ENCODE measurements around the gene THBS3. TPM values are rescaled to one million over a fixed set of nuclear protein-coding genes. Genes with fewer than 3 reads are reported as not detected.

The THBS3 gene
- total and polyA plus RNA-seq, 8 donors: 30.6 to 51.0 (median 42.8) TPM

DNA sequence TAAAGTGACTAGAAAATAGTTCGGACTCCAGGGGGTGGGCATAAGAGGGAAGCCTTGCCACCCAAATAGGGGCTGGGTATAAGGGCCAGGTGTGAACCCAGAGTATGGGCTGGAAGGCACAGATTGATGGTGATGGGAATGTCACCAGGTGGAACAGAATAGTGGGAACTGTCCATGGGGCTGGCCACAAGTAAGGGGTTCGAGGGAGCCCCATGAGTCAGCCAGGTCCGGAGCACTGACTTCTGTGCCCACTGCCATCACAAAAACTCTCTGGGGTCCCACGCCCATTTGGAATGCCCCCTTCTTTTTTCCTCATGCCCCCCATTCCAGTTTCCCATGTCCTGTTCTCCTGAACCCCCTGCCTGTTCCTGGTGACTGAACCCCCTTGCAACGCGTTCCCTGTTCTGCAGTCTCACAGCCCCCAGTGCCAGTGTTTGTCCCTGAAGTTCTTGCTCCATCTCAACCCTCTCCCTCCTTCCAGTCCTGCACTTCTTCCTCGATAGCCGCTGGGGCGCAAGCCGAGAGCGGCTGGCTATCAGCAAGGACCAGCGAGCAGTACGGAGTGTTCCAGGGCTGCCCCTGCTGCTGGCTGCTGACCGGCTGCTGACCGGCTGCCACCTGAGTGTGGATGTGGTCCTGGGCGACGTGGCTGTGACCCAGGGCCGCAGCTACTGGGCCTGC, 26.2 kb downstream of the THBS3 start:
- intact Hi-C loops (cut with DNase I): no loop called here
- no peaks in the 10 kb centered on the region for H3K27me3 ChIP-seq
- no peak overlapping the region for H3K27ac ChIP-seq
- H3K4me1 ChIP-seq: peaks cover 5 to 38% of the 10 kb centered on the region in 2 donors
- no peaks in the 10 kb centered on the region for H3K36me3 ChIP-seq
- no peak for ATAC-seq
- peak in 2 of 4 donors; percentile 15 to 80 for DNase-seq
- H3K4me3 ChIP-seq: no peak overlapping the region
- H3K9me3 ChIP-seq: no peaks in the 10 kb centered on the region
- TF ChIP-seq, protein P1, sequence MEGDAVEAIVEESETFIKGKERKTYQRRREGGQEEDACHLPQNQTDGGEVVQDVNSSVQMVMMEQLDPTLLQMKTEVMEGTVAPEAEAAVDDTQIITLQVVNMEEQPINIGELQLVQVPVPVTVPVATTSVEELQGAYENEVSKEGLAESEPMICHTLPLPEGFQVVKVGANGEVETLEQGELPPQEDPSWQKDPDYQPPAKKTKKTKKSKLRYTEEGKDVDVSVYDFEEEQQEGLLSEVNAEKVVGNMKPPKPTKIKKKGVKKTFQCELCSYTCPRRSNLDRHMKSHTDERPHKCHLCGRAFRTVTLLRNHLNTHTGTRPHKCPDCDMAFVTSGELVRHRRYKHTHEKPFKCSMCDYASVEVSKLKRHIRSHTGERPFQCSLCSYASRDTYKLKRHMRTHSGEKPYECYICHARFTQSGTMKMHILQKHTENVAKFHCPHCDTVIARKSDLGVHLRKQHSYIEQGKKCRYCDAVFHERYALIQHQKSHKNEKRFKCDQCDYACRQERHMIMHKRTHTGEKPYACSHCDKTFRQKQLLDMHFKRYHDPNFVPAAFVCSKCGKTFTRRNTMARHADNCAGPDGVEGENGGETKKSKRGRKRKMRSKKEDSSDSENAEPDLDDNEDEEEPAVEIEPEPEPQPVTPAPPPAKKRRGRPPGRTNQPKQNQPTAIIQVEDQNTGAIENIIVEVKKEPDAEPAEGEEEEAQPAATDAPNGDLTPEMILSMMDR (IDR thresholded peaks at IDR 0.05): no peak

DNA sequence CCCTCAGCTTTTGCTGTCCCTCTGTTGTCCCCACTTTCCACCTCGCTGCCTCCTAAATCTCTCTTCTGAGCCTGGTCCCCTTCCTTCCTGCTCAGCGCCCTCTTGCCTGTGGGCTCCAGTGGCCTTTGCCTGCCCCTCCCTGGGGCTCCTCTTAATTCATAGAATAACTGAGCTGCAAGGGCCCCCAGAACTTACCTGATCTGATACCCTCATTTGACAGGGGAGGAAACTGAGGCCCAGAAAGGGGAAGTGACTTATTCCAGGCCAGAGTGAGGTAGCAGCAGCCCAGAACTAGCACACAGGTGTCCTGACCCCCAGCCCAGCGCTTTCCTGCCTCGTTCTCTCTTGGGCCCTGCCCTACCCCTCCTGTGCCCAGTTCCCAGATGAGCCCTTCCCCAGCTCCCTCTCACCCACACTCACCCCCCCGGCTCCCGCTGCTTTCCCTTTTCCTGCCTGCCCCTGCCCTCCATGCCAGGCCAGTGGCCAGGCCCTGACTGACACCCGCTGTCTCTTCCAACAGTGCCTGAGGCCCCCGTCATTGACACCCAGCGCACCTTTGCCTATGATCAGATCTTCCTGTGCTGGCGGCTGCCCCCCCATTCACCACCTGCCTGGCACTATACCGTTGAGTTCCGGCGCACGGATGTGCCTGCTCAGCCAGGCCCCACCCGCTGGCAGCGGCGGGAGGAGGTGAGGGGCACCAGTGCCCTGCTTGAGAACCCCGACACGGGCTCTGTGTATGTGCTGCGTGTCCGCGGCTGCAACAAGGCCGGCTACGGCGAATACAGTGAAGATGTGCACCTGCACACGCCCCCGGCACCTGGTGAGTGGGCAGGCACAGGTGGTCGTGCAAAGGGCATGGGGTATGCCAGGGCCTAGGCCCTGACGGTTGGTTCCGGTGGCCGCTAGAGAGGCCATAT, 28.3 kb downstream of the THBS3 start:
- ATAC-seq: no peak
- no peak for DNase-seq
- H3K27me3 ChIP-seq: peaks cover 0 to 12% of the 10 kb centered on the region in 2 donors
- H3K27ac ChIP-seq: no peak overlapping the region
- intact Hi-C loops (cut with DNase I): no loop called here
- TF ChIP-seq, protein P1 (IDR thresholded peaks at IDR 0.05): no peak
- H3K9me3 ChIP-seq: no peaks in the 10 kb centered on the region
- H3K36me3 ChIP-seq: no peaks in the 10 kb centered on the region
- H3K4me1 ChIP-seq: peaks cover 5 to 37% of the 10 kb centered on the region in 2 donors
- no peak overlapping the region for H3K4me3 ChIP-seq

DNA sequence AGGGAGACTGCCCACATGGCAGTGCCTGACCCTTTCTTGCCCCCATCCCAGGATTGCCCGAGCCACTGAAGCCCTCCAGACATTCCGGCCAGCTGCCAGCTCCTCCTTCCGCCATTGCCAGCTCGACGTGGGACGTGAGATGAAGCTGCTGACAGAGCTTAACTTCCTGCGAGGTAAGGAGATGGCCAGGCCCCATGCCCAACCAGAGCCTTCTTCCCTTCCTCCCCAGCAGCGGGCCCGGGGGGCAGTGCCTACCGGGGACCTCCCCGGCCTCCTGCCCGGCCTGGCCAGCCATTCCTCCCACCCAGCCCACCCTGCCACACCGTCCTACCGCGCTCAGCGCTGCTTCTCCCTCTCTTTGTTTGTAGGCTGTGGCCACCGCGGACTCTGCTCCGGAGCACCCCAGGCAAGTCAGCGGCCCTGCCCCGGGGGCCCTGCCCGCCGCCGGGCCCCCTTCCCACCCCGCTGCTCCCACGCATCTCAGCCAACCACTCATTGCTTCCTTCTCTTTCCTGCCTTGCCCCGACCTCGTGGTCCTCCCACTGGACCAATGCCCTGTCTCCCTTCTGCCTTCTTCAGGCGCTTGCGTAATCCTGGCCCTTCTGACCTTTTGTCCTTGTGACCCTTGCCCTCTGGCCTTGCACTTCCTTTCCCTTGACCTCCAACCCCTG, 29.1 kb downstream of the THBS3 start:
- peak overlapping the region in 1 of 2 donors; percentile 21 for H3K4me3 ChIP-seq
- TF ChIP-seq, protein P1 (IDR thresholded peaks at IDR 0.05): no peak
- intact Hi-C loops (cut with DNase I): no loop called here
- H3K27ac ChIP-seq: no peak overlapping the region
- H3K27me3 ChIP-seq: peaks cover 0 to 19% of the 10 kb centered on the region in 2 donors
- no peaks in the 10 kb centered on the region for H3K9me3 ChIP-seq
- DNase-seq (peak in 1 of 4 donors; percentile 74), ATAC-seq (no peak)
- no peaks in the 10 kb centered on the region for H3K36me3 ChIP-seq
- peaks cover 5 to 45% of the 10 kb centered on the region in 2 donors for H3K4me1 ChIP-seq

DNA sequence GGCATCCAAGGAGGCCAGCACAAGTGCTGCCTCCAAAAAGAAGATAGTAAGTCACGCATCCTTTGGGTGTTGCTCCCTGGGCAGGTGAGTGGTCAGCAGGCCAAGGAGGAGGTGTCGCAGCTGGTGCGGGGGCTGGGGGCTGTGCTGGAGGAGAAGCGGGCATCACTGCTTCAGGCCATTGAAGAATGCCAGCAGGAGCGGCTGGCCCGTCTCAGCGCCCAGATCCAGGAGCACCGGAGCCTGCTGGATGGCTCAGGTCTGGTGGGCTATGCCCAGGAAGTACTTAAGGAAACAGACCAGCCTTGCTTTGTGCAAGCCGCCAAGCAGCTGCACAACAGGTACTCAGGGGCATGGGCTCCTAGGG, 29.8 kb downstream of the THBS3 start:
- ATAC-seq (no peak), DNase-seq (no peak)
- H3K36me3 ChIP-seq: no peaks in the 10 kb centered on the region
- H3K27me3 ChIP-seq: peaks cover 0 to 19% of the 10 kb centered on the region in 2 donors
- intact Hi-C loops (cut with DNase I): no loop called here
- H3K27ac ChIP-seq: no peak overlapping the region
- peaks cover 5 to 49% of the 10 kb centered on the region in 2 donors for H3K4me1 ChIP-seq
- H3K9me3 ChIP-seq: no peaks in the 10 kb centered on the region
- peak overlapping the region in 1 of 2 donors; percentile 21 for H3K4me3 ChIP-seq
- TF ChIP-seq, protein P1 (IDR thresholded peaks at IDR 0.05): no peak
